WTC11 (cell line): ENCODE data around the gene PILRB. TPM values are rescaled to one million over a fixed set of nuclear protein-coding genes. Genes with fewer than 3 reads are reported as not detected.
"Not testable (repeated sequence)": the region's sequence is repeated elsewhere in the genome, so short reads cannot be mapped to it uniquely, and the experiment has no call there.

Experiments used
- ATAC-seq: fragments of 200-7000 bp; cut with Tn5 transposase; 2 replicates; pipeline ENCODE4 v1.10.0; 2021; ENCODE audit warnings: mild to moderate bottlenecking, moderate library complexity
- CTCF ChIA-PET: fragments of 300-600 bp; sonication (Branson Sonifier 250); formaldehyde crosslinking; loops from one replicate; lab custom pipeline; 2021; ENCODE audit warnings: antibody characterized with exemption; lab: Charles Lee
- POLR2A ChIA-PET: fragments of 350-600 bp; sonication (Branson Sonifier 250); formaldehyde crosslinking; loops from one replicate; lab custom pipeline; 2021; ENCODE audit warnings: antibody characterized with exemption; lab: Charles Lee
- DNase-seq: peaks from one replicate; pipeline ENCODE4 v3.0.0; 2021; ENCODE audit warnings: low spot score
- H3K27ac Mint-ChIP-seq: 2 replicates; pipeline ENCODE4 v1.8.0; 2021; ENCODE audit warnings: mixed read lengths
- H3K27me3 Mint-ChIP-seq: 2 replicates; pipeline ENCODE4 v1.8.0; 2021; ENCODE audit warnings: low read depth, mild to moderate bottlenecking, moderate library complexity, mixed read lengths
- H3K36me3 Mint-ChIP-seq: 2 replicates; pipeline ENCODE4 v1.8.0; 2021; ENCODE audit warnings: mixed read lengths
- H3K4me1 Mint-ChIP-seq: 2 replicates; pipeline ENCODE4 v1.8.0; 2022; ENCODE audit warnings: mixed read lengths
- H3K4me3 Mint-ChIP-seq: 2 replicates; pipeline ENCODE4 v1.8.0; 2021; ENCODE audit warnings: mild to moderate bottlenecking, moderate library complexity, mixed read lengths
- H3K9me3 Mint-ChIP-seq: 2 replicates; pipeline ENCODE4 v1.8.0; 2021; ENCODE audit warnings: mixed read lengths
- AFF4 ChIP-seq: sonication (generic); formaldehyde crosslinking; IDR thresholded peaks from 2 replicates; pipeline ENCODE4 v1.8.1; 2023; ENCODE audit warnings: mild to moderate bottlenecking, missing genetic modification reagents, borderline replicate concordance
- ELF4 ChIP-seq: sonication (generic); formaldehyde crosslinking; IDR thresholded peaks from 2 replicates; pipeline ENCODE4 v1.8.1; 2022; ENCODE audit warnings: low read depth, mild to moderate bottlenecking, moderate library complexity, missing genetic modification reagents
- ESRRA ChIP-seq: sonication (generic); formaldehyde crosslinking; IDR thresholded peaks from 2 replicates; pipeline ENCODE4 v1.8.1; 2022; ENCODE audit warnings: mild to moderate bottlenecking, missing genetic modification reagents, borderline replicate concordance
- JUN ChIP-seq: sonication (generic); formaldehyde crosslinking; IDR thresholded peaks from 2 replicates; pipeline ENCODE4 v1.8.0; 2023; ENCODE audit warnings: mild to moderate bottlenecking, missing genetic modification reagents
- MLX ChIP-seq: sonication (generic); formaldehyde crosslinking; IDR thresholded peaks from 2 replicates; pipeline ENCODE4 v1.8.1; 2023; ENCODE audit warnings: mild to moderate bottlenecking, missing genetic modification reagents, moderate library complexity
- MYBL2 ChIP-seq: sonication (generic); formaldehyde crosslinking; IDR thresholded peaks from 2 replicates; pipeline ENCODE4 v1.8.1; 2023; ENCODE audit warnings: mild to moderate bottlenecking, moderate library complexity, missing genetic modification reagents
- OVOL2 ChIP-seq: fragments of 250-450 bp; sonication (Bioruptor Pico); IDR thresholded peaks from 2 replicates; pipeline ENCODE4 v1.9.0; 2021; ENCODE audit warnings: mild to moderate bottlenecking, borderline replicate concordance
- SMAD3 ChIP-seq: sonication (generic); formaldehyde crosslinking; IDR thresholded peaks from 2 replicates; pipeline ENCODE4 v1.8.0; 2022; ENCODE audit warnings: missing genetic modification reagents, mild to moderate bottlenecking, borderline replicate concordance
- SOX15 ChIP-seq: fragments of 250-450 bp; sonication (Bioruptor Pico); IDR thresholded peaks from 2 replicates; pipeline ENCODE4 v1.9.0; 2021; ENCODE audit warnings: mild to moderate bottlenecking
- TEAD4 ChIP-seq: sonication (generic); formaldehyde crosslinking; IDR thresholded peaks from 2 replicates; pipeline ENCODE4 v1.8.0; 2022; ENCODE audit warnings: mild to moderate bottlenecking, missing genetic modification reagents
- ZBTB21 ChIP-seq: sonication (generic); formaldehyde crosslinking; IDR thresholded peaks from 2 replicates; pipeline ENCODE4 v1.8.1; 2023; ENCODE audit warnings: mild to moderate bottlenecking, missing genetic modification reagents, borderline replicate concordance
- ZMAT4 ChIP-seq: fragments of 250-450 bp; sonication (Bioruptor Pico); IDR thresholded peaks from 2 replicates; pipeline ENCODE4 v1.9.0; 2021; ENCODE audit warnings: mild to moderate bottlenecking
- ZNF219 ChIP-seq: sonication (generic); formaldehyde crosslinking; IDR thresholded peaks from 2 replicates; pipeline ENCODE4 v1.8.0; 2023; ENCODE audit warnings: missing genetic modification reagents, mild to moderate bottlenecking, borderline replicate concordance
- ZNF232 ChIP-seq: sonication (generic); formaldehyde crosslinking; IDR thresholded peaks from 2 replicates; pipeline ENCODE4 v1.8.0; 2022; ENCODE audit warnings: mild to moderate bottlenecking, missing genetic modification reagents
- ZNF281 ChIP-seq: sonication (generic); formaldehyde crosslinking; IDR thresholded peaks from 2 replicates; pipeline ENCODE4 v1.8.0; 2023; ENCODE audit warnings: mild to moderate bottlenecking, missing genetic modification reagents
- ZNF671 ChIP-seq: fragments of 250-450 bp; sonication (Bioruptor Pico); IDR thresholded peaks from 2 replicates; pipeline ENCODE4 v1.8.0; 2021; ENCODE audit warnings: mild to moderate bottlenecking
- total RNA-seq: library from RNA; stranded (reverse); gene quantifications from 3 replicates; pipeline ENCODE4 v1.2.3, GENCODE V29; 2021
- TF ChIP-seq, protein P1 (sequence below): sonication (generic); formaldehyde crosslinking; IDR thresholded peaks from 2 replicates; pipeline ENCODE4 v1.8.0; 2022; ENCODE audit warnings: mild to moderate bottlenecking, missing genetic modification reagents
- TF ChIP-seq, protein P2 (sequence below): sonication (generic); formaldehyde crosslinking; conservative IDR thresholded peaks from 2 replicates; pipeline ENCODE4 v1.8.1; 2023; ENCODE audit warnings: mild to moderate bottlenecking, low read depth, missing genetic modification reagents, moderate library complexity
- TF ChIP-seq, protein P3 (sequence below): sonication (generic); formaldehyde crosslinking; IDR thresholded peaks from 2 replicates; pipeline ENCODE4 v1.8.1; 2023; ENCODE audit warnings: mild to moderate bottlenecking, missing genetic modification reagents
- TF ChIP-seq, protein P4 (sequence below): sonication (generic); formaldehyde crosslinking; IDR thresholded peaks from 2 replicates; pipeline ENCODE4 v1.8.1; 2022; ENCODE audit warnings: low read depth, mild to moderate bottlenecking, moderate library complexity, missing genetic modification reagents, borderline replicate concordance

The PILRB gene
- total RNA-seq, 1 experiment from 2014 or later: 30.7 TPM

DNA sequence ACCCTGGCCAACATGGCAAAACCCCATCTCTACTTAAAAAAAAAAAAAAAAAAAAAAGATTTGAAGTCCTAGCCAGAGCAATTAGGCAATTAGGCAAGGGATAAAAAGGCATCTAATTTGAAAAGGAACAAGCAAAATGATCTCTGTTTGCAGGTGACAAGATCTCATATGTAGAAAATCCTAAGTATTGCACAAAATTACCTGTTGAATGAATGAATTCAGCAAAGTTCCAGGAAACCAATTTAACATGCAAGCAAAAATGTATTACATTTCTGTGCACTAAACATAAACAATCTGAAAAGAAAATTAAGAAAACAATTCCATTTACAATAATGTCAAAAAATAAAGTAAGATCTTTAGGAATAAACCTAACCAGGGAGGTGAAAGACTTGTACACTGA is 5.2 kb downstream of the PILRB start:
- H3K27ac Mint-ChIP-seq: no peak overlapping the region
- TF ChIP-seq, protein P1, sequence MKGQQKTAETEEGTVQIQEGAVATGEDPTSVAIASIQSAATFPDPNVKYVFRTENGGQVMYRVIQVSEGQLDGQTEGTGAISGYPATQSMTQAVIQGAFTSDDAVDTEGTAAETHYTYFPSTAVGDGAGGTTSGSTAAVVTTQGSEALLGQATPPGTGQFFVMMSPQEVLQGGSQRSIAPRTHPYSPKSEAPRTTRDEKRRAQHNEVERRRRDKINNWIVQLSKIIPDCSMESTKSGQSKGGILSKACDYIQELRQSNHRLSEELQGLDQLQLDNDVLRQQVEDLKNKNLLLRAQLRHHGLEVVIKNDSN (CRISPR knock-in tag): no peak
- TF ChIP-seq ZMAT4 (CRISPR knock-in tag) (no peak), JUN (CRISPR knock-in tag) (no peak), ELF4 (CRISPR knock-in tag) (no peak), OVOL2 (CRISPR knock-in tag) (no peak), ZNF219 (CRISPR knock-in tag) (no peak), AFF4 (CRISPR knock-in tag) (no peak), ZNF281 (CRISPR knock-in tag) (no peak), TEAD4 (CRISPR knock-in tag) (no peak), MLX (CRISPR knock-in tag) (no peak), ESRRA (CRISPR knock-in tag) (no peak), ZBTB21 (CRISPR knock-in tag) (no peak), SMAD3 (CRISPR knock-in tag) (no peak), ZNF671 (CRISPR knock-in tag) (no peak), SOX15 (CRISPR knock-in tag) (no peak), ZNF232 (CRISPR knock-in tag) (no peak), MYBL2 (no peak)
- TF ChIP-seq, protein P2, sequence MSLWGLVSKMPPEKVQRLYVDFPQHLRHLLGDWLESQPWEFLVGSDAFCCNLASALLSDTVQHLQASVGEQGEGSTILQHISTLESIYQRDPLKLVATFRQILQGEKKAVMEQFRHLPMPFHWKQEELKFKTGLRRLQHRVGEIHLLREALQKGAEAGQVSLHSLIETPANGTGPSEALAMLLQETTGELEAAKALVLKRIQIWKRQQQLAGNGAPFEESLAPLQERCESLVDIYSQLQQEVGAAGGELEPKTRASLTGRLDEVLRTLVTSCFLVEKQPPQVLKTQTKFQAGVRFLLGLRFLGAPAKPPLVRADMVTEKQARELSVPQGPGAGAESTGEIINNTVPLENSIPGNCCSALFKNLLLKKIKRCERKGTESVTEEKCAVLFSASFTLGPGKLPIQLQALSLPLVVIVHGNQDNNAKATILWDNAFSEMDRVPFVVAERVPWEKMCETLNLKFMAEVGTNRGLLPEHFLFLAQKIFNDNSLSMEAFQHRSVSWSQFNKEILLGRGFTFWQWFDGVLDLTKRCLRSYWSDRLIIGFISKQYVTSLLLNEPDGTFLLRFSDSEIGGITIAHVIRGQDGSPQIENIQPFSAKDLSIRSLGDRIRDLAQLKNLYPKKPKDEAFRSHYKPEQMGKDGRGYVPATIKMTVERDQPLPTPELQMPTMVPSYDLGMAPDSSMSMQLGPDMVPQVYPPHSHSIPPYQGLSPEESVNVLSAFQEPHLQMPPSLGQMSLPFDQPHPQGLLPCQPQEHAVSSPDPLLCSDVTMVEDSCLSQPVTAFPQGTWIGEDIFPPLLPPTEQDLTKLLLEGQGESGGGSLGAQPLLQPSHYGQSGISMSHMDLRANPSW (CRISPR knock-in tag): no peak
- TF ChIP-seq, protein P3, sequence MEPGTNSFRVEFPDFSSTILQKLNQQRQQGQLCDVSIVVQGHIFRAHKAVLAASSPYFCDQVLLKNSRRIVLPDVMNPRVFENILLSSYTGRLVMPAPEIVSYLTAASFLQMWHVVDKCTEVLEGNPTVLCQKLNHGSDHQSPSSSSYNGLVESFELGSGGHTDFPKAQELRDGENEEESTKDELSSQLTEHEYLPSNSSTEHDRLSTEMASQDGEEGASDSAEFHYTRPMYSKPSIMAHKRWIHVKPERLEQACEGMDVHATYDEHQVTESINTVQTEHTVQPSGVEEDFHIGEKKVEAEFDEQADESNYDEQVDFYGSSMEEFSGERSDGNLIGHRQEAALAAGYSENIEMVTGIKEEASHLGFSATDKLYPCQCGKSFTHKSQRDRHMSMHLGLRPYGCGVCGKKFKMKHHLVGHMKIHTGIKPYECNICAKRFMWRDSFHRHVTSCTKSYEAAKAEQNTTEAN (CRISPR knock-in tag): no peak
- TF ChIP-seq, protein P4, sequence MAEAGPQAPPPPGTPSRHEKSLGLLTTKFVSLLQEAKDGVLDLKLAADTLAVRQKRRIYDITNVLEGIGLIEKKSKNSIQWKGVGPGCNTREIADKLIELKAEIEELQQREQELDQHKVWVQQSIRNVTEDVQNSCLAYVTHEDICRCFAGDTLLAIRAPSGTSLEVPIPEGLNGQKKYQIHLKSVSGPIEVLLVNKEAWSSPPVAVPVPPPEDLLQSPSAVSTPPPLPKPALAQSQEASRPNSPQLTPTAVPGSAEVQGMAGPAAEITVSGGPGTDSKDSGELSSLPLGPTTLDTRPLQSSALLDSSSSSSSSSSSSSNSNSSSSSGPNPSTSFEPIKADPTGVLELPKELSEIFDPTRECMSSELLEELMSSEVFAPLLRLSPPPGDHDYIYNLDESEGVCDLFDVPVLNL (CRISPR knock-in tag): no peak
- peaks cover 63% of the 10 kb centered on the region for H3K36me3 Mint-ChIP-seq
- H3K4me3 Mint-ChIP-seq: no peak overlapping the region
- DNase-seq (no peak), ATAC-seq (no peak)
- CTCF ChIA-PET: no interaction called here
- no peaks in the 10 kb centered on the region for H3K27me3 Mint-ChIP-seq
- POLR2A ChIA-PET: no interaction called here
- H3K9me3 Mint-ChIP-seq: no peaks in the 10 kb centered on the region
- peaks cover 4% of the 10 kb centered on the region; the same call in 1 of the 2 replicates for H3K4me1 Mint-ChIP-seq

- H3K4me1 Mint-ChIP-seq, H3K4me3 Mint-ChIP-seq, H3K27me3 Mint-ChIP-seq, H3K27ac Mint-ChIP-seq, DNase-seq, ATAC-seq, H3K9me3 Mint-ChIP-seq, POLR2A ChIA-PET: not testable (repeated sequence)
- CTCF ChIA-PET: interaction anchor here (3.3 kb wide), 1 partner anchor 44 kb away, joined by 9 read pairs; no protein-coding TSS in a partner anchor
- peaks cover 60% of the 10 kb centered on the region for H3K36me3 Mint-ChIP-seq
Observed at GRCh38 chr7:100363797-100364196, 5.9 kb downstream of the PILRB start.
